Thyroid gland (tissue), 4 donors: Measurements from ENCODE around the gene ARPP19. TPM values are rescaled to one million over a fixed set of nuclear protein-coding genes. Genes with fewer than 3 reads are reported as not detected.

Experiments used
- DNase-seq, 2 donors: peaks; one replicate each; pipeline ENCODE4 v3.0.0-alpha.2; 2019
- H3K27ac ChIP-seq, 3 donors: fragments of 200-600 bp; sonication (generic); 1 replicate in 2 of 3; 2 replicates in 1 of 3; pipeline ENCODE4 v1.5.1; 2016 to 2019; ENCODE audit warnings: mild to moderate bottlenecking in 1 of 3, moderate library complexity in 1 of 3
- H3K27me3 ChIP-seq: fragments of 200-600 bp; sonication (generic); one replicate; pipeline ENCODE4 v1.5.1; 2019
- H3K36me3 ChIP-seq, 2 donors: fragments of 200-600 bp; sonication (generic); one replicate each; pipeline ENCODE4 v1.5.1; 2016 to 2019
- H3K4me1 ChIP-seq, 2 donors: fragments of 200-600 bp; sonication (generic); one replicate each; pipeline ENCODE4 v1.5.1; 2017 to 2019
- H3K4me3 ChIP-seq, 3 donors: fragments of 200-600 bp; sonication (generic); replicated peaks in 1 of 3; 1 replicate in 2 of 3; 2 replicates in 1 of 3; pipeline ENCODE4 v1.5.1; 2016; ENCODE audit warnings: mild to moderate bottlenecking in 1 of 3
- H3K9me3 ChIP-seq: fragments of 200-600 bp; sonication (generic); one replicate; pipeline ENCODE4 v1.5.1; 2017
- POLR2A ChIP-seq, 2 donors: fragments of 450-650 bp; IDR thresholded peaks; one replicate each; pipeline ENCODE4 v1.6.1; 2017; ENCODE audit warnings: antibody characterized with exemption in 2 of 2, mild to moderate bottlenecking in 2 of 2, moderate library complexity in 1 of 2
- WGBS, 2 donors: methylation state at CpG; one replicate each; pipeline ENCODE4 v1.1.5; 2017; 5-methylcytosine and 5-hydroxymethylcytosine counted together
- intact Hi-C: fragments of 100-400 bp; cut with DNase I; formaldehyde crosslinking; loops from one replicate; pipeline ENCODE4 v1.15.1; 2023
- total RNA-seq, 4 donors: library from RNA; depleted of rRNA; stranded (reverse); fragments of >200 nt; gene quantifications; one replicate each; pipeline ENCODE4 v1.2.3, GENCODE V29; 2016
- TF ChIP-seq, protein P1 (sequence below), 6 experiments: fragments of 200-600 bp in 3 of 6; fragments of 450-650 bp in 3 of 6; sonication (generic) in 3 of 6; IDR thresholded peaks; one replicate each; pipeline ENCODE4 v1.5.1; 2016 to 2019; ENCODE audit warnings: antibody characterized with exemption in 6 of 6, mild to moderate bottlenecking in 2 of 6, inconsistent platforms in 1 of 6, moderate library complexity in 1 of 6

ARPP19 gene
- total RNA-seq, 4 donors from 2014 or later = 148 to 221 (median 202) TPM

DNA sequence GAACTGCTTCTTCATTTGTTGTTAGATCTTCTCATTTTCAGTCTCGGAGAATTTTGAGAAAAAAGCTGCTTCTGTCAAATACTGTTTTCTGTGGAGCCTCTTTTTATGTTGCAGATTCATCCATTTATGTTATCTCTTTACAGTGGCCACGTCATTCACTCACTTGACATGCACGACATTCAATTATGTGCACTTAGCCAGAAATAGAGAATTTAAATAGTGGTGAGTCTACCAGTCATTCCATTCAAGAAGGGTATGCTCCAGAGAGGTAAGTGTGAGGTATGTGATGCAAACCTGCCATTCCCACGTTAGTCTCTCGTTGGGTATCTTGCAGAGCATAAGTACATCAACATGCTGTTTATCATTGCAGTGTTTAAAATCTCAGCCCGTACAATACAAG, 9.8 kb downstream of the ARPP19 start:
- no peaks in the 10 kb centered on the region for H3K27me3 ChIP-seq
- DNase-seq = no peak
- H3K36me3 ChIP-seq = peaks cover 0 to 5% of the 10 kb centered on the region in 2 donors
- WGBS, 2 donors = 91% methylated on average over 6 of the region's 6 CpGs
- TF ChIP-seq, protein P1, sequence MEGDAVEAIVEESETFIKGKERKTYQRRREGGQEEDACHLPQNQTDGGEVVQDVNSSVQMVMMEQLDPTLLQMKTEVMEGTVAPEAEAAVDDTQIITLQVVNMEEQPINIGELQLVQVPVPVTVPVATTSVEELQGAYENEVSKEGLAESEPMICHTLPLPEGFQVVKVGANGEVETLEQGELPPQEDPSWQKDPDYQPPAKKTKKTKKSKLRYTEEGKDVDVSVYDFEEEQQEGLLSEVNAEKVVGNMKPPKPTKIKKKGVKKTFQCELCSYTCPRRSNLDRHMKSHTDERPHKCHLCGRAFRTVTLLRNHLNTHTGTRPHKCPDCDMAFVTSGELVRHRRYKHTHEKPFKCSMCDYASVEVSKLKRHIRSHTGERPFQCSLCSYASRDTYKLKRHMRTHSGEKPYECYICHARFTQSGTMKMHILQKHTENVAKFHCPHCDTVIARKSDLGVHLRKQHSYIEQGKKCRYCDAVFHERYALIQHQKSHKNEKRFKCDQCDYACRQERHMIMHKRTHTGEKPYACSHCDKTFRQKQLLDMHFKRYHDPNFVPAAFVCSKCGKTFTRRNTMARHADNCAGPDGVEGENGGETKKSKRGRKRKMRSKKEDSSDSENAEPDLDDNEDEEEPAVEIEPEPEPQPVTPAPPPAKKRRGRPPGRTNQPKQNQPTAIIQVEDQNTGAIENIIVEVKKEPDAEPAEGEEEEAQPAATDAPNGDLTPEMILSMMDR (IDR thresholded peaks at IDR 0.05) = no peak
- TF ChIP-seq POLR2A (IDR thresholded peaks at IDR 0.05) = no peak
- H3K4me1 ChIP-seq = peaks cover 13 to 39% of the 10 kb centered on the region in 2 donors
- H3K4me3 ChIP-seq = no peak overlapping the region
- H3K27ac ChIP-seq = no peak overlapping the region
- H3K9me3 ChIP-seq = no peaks in the 10 kb centered on the region
- intact Hi-C loops = no loop called here

DNA sequence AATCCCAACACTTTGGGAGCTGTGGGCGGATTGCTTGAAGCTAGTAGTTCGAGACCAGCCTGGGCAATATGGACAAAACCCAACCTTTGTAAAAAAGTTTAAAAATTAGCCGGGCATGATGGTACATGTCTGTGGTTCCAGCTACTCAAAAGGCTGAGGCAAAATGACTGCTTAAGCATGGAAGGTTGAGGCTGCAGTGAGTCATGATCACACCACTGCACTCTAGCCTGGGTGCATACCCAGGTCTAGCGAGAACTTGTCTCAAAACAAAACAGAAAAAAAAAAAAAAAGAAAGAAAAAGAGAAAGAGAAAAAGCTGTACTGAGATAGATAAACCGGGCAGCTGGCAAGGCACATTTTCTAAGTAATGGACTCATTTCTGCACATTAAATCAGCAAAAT, 10.6 kb downstream of the ARPP19 start:
- no peaks in the 10 kb centered on the region for H3K9me3 ChIP-seq
- H3K27ac ChIP-seq = no peak overlapping the region
- intact Hi-C loops = no loop called here
- TF ChIP-seq, protein P1 (IDR thresholded peaks at IDR 0.05) = no peak
- TF ChIP-seq POLR2A (IDR thresholded peaks at IDR 0.05) = no peak
- 90 to 92% methylated on average over 5 of the region's 5 CpGs for WGBS, 2 donors
- peak in 1 of 2 donors; percentile 19 for DNase-seq
- no peak overlapping the region for H3K4me3 ChIP-seq
- no peaks in the 10 kb centered on the region for H3K27me3 ChIP-seq
- H3K36me3 ChIP-seq = peaks cover 0 to 5% of the 10 kb centered on the region in 2 donors
- H3K4me1 ChIP-seq = peaks cover 5 to 31% of the 10 kb centered on the region in 2 donors

DNA sequence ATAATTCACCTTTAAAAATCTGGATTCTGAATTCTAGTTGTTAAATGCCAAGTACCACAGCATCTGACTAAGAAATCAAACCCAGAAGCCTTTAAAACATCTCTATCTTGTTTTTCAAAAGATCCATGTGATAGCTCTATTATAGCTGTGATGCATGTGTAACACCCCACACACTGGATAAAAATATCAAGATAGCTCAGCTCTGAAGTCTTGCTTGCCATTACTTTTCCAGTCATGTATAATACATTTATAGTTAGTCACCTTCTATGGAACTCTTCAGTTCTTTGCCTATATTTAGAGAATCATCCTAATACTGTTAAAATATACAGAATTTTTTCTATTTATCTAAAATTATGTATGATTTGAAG, 11.6 kb downstream of the ARPP19 start:
- no peaks in the 10 kb centered on the region for H3K27me3 ChIP-seq
- DNase-seq = no peak
- H3K9me3 ChIP-seq = no peaks in the 10 kb centered on the region
- H3K27ac ChIP-seq = no peak overlapping the region
- intact Hi-C loops = no loop called here
- no peak overlapping the region for H3K4me3 ChIP-seq
- peaks cover 4 to 29% of the 10 kb centered on the region in 2 donors for H3K4me1 ChIP-seq
- peaks cover 0 to 5% of the 10 kb centered on the region in 2 donors for H3K36me3 ChIP-seq
- no peak for TF ChIP-seq POLR2A (IDR thresholded peaks at IDR 0.05)
- TF ChIP-seq, protein P1 (IDR thresholded peaks at IDR 0.05) = no peak

DNA sequence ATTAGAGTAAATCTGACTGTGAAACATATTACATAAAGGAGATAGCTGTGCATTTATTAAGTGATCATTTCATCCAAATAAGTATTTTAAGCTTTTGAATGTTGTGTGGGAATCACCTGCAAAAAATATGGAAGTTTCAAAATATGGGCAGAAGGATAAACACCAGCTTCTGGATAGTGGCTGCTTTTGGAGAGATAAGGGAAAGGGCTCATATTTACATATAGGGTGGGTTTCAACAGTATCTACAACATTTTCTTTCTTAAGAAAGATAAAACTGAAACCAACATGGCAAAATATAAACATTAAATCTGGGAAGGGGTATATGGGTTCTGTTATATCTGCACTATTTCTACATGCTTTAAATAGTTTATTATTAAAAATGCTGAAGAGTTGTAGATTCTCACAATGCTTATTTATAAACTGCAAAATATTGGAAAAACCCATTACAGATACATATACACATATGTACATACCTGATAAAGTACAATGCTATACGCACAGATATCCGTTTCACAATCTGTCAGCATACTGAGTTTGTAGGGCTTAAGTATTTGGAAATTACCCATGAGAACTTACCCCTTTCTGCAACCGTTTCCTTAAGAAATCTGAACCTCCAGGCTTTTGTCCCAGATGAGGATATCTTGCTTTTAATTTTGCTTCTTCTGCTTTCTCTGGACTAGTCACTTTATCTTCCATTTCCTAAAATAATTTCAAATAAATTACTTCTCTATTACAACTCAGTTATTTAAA, 12.1 kb downstream of the ARPP19 start:
- no peaks in the 10 kb centered on the region for H3K9me3 ChIP-seq
- H3K27ac ChIP-seq = no peak overlapping the region
- WGBS, 2 donors = 86 to 94% methylated on average over 3 of the region's 3 CpGs
- no peak for DNase-seq
- peaks cover 4 to 28% of the 10 kb centered on the region in 2 donors for H3K4me1 ChIP-seq
- no peaks in the 10 kb centered on the region for H3K27me3 ChIP-seq
- H3K36me3 ChIP-seq = peaks cover 5 to 7% of the 10 kb centered on the region in 2 donors
- no peak overlapping the region for H3K4me3 ChIP-seq
- intact Hi-C loops = no loop called here
- no peak for TF ChIP-seq POLR2A (IDR thresholded peaks at IDR 0.05)
- TF ChIP-seq, protein P1 (IDR thresholded peaks at IDR 0.05) = no peak

DNA sequence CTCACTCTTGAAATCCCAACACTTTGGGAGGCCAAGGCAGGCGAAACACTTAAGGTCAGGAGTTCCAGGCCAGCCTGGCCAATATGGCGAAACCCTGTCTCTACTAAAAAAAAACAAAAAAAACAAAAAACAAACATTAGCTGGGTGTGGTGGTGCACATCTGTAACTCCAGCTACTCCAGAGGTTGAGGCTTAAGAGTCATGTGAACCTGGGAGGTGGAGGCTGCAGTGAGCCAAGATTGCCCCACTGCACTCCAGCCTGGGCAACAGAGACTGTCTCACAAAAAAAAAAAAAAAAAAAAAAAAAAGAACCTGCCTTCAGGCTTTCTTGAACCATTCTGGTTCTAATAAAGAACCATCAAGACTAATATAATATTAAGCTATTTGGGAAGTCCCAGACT, 16.5 kb downstream of the ARPP19 start:
- H3K36me3 ChIP-seq = peaks cover 7 to 24% of the 10 kb centered on the region in 2 donors
- DNase-seq = no peak
- intact Hi-C loops = no loop called here
- no peak overlapping the region for H3K4me3 ChIP-seq
- H3K9me3 ChIP-seq = no peaks in the 10 kb centered on the region
- no peaks in the 10 kb centered on the region for H3K27me3 ChIP-seq
- WGBS, 2 donors = 69 to 79% methylated on average over 2 of the region's 2 CpGs
- H3K27ac ChIP-seq = no peak overlapping the region
- H3K4me1 ChIP-seq = no peaks in the 10 kb centered on the region
- TF ChIP-seq, protein P1 (IDR thresholded peaks at IDR 0.05) = no peak
- no peak for TF ChIP-seq POLR2A (IDR thresholded peaks at IDR 0.05)
